ENCODE results near the gene SLC6A11. TPM values are rescaled to one million over a fixed set of nuclear protein-coding genes. Genes with fewer than 3 reads are reported as not detected.

The SLC6A11 gene
- total and polyA plus RNA-seq, 9 of the 15 experiments (the other 6 are each of a cell fraction or from before 2014, with no cell fraction given), result 0.04 TPM; not detected in 8

- ATAC-seq (no peak), FAIRE-seq (no peak), DNase-seq (ENCODE audit: extremely low read depth in 1 of 4, low spot score in 3 of 4) (no peak)
- Histone ChIP-seq H3K27me3 (ENCODE audit: control insufficient read depth in 2 of 2, insufficient read depth in 2 of 2, low read length in 2 of 2) (peaks cover 0 to 1% of the 10 kb centered on the region in 2 experiments; a peak in 2 of 5 replicates), H3K9ac (ENCODE audit: insufficient read depth in 1 of 2, low read depth in 2 of 2, low read length in 2 of 2) (no peak overlapping the region), H3K36me3 (ENCODE audit: control insufficient read depth, insufficient read depth, low read length) (no peaks in the 10 kb centered on the region), H2AFZ (ENCODE audit: low read depth, low read length) (no peak overlapping the region), H3K4me2 (ENCODE audit: insufficient read depth, low read length) (no peak overlapping the region), H3K79me2 (ENCODE audit: control insufficient read depth, insufficient read depth, low read length) (no peaks in the 10 kb centered on the region), H3K9me3 (replicated peaks; ENCODE audit: control insufficient read depth, insufficient read depth, low read depth, low read length) (no peaks in the 10 kb centered on the region), H4K20me1 (replicated peaks; ENCODE audit: control insufficient read depth, insufficient read depth, low read length) (peaks cover 3% of the 10 kb centered on the region), H3K4me1 (replicated peaks in 1 of 2; ENCODE audit: control insufficient read depth in 2 of 2, insufficient read depth in 2 of 2, low read length in 2 of 2) (no peaks in the 10 kb centered on the region), H3K27ac (ENCODE audit: extremely low read depth, low read depth, low read length) (no peak overlapping the region), H3K9me1 (ENCODE audit: control insufficient read depth, insufficient read depth, low read length) (no peaks in the 10 kb centered on the region), H3K4me3 (no peak overlapping the region)
- POLR2A ChIA-PET, result no interaction called here
- 0% methylated on average over 7 of the region's 7 CpGs for WGBS (ENCODE audit: insufficient coverage, low coverage, missing lambda C conversion rate)
- in situ Hi-C loops (cut with MboI), result no loop called here
- TF ChIP-seq ILK (tag; IDR thresholded peaks at IDR 0.05; ENCODE audit: borderline replicate concordance, low read depth), result no peak
- no peak for TF ChIP-seq ZNF318 (IDR thresholded peaks at IDR 0.05; ENCODE audit: borderline replicate concordance in 1 of 2, low read depth in 1 of 2)
- no peak for TF ChIP-seq TRIM24 (IDR thresholded peaks at IDR 0.05)
- TF ChIP-seq RBM14 (IDR thresholded peaks at IDR 0.05; ENCODE audit: borderline replicate concordance, insufficient read depth, low read depth, low read length), result no peak
- no peak for TF ChIP-seq ZNF232 (CRISPR knock-in tag; IDR thresholded peaks at IDR 0.05)
- no peak for TF ChIP-seq ATF3 (IDR thresholded peaks at IDR 0.05)
- TF ChIP-seq ATF3 (CRISPR knock-in tag; conservative IDR thresholded peaks at IDR 0.05), result no peak
- no peak for TF ChIP-seq SMAD1 (IDR thresholded peaks at IDR 0.05; ENCODE audit: low read depth, low read length, partially characterized antibody)
- intact Hi-C loops (cut with micrococcal nuclease), result no loop called here
- CTCF ChIA-PET (ENCODE audit: low intra/inter-chr PET ratio), result interaction anchor here (0.6 kb wide), 1 partner anchor 22 kb away, joined by 3 read pairs; no protein-coding TSS in a partner anchor
- BruUV-seq (replicated peaks), result no TSS peak
Measured at GRCh38 chr3:10780922-10781321, 35.1 kb upstream of the SLC6A11 start.

Data from K562 (cell line).